ENCODE measurements around the gene LARP4B. TPM values are rescaled to one million over a fixed set of nuclear protein-coding genes. Genes with fewer than 3 reads are reported as not detected.

The LARP4B gene
- total RNA-seq, 1 donor from 2014 or later = 33.1 TPM

DNA sequence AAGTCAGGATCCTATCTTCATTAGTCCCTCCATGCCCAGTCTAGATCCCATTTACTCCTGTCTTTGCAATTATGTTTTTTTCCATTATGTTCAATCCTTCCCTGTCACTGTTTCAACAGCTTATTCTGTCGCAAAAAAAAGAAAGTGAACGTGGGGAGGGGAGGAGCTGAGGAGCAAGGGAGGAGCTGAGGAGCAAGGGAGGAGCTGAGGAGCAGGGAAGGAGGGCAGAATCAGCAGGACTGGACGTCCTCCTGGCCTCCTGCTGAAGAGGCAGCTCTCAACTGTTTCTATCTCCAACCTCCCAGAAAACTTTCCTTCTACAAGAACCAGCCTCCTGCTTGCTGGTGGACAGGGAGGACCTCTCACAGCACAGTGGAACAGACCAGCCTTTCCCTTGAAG lies 26.0 kb downstream of the LARP4B start:
- Histone ChIP-seq H3K4me2 (no peak overlapping the region), H3K27ac (no peak overlapping the region), H3K27me3 (no peaks in the 10 kb centered on the region), H3K9me3 (ENCODE audit: low read depth) (no peaks in the 10 kb centered on the region), H3K79me2 (ENCODE audit: low read depth) (peaks cover 98% of the 10 kb centered on the region), H3K36me3 (no peaks in the 10 kb centered on the region), H2AFZ (replicated peaks) (no peak overlapping the region), H3K4me3 (no peak overlapping the region), H3F3A (ENCODE audit: low read depth) (peaks cover 5% of the 10 kb centered on the region), H3K4me1 (peaks cover 6% of the 10 kb centered on the region), H4K20me1 (ENCODE audit: low read depth) (peaks cover 85% of the 10 kb centered on the region), H3K9ac (no peak overlapping the region)
- H3K4me3 Mint-ChIP-seq = no peak overlapping the region
- H3K27ac Mint-ChIP-seq = no peak overlapping the region
- peaks cover 2% of the 10 kb centered on the region for H3K27me3 Mint-ChIP-seq (ENCODE audit: insufficient read depth, low read depth)
- H3K36me3 Mint-ChIP-seq = peaks cover 26% of the 10 kb centered on the region
- no peak for DNase-seq (ENCODE audit: low spot score)
- no peaks in the 10 kb centered on the region for H3K9me3 Mint-ChIP-seq
- TF ChIP-seq, protein P1, sequence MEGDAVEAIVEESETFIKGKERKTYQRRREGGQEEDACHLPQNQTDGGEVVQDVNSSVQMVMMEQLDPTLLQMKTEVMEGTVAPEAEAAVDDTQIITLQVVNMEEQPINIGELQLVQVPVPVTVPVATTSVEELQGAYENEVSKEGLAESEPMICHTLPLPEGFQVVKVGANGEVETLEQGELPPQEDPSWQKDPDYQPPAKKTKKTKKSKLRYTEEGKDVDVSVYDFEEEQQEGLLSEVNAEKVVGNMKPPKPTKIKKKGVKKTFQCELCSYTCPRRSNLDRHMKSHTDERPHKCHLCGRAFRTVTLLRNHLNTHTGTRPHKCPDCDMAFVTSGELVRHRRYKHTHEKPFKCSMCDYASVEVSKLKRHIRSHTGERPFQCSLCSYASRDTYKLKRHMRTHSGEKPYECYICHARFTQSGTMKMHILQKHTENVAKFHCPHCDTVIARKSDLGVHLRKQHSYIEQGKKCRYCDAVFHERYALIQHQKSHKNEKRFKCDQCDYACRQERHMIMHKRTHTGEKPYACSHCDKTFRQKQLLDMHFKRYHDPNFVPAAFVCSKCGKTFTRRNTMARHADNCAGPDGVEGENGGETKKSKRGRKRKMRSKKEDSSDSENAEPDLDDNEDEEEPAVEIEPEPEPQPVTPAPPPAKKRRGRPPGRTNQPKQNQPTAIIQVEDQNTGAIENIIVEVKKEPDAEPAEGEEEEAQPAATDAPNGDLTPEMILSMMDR (IDR thresholded peaks at IDR 0.05) = no peak
- H3K4me1 Mint-ChIP-seq = peaks cover 19% of the 10 kb centered on the region

DNA sequence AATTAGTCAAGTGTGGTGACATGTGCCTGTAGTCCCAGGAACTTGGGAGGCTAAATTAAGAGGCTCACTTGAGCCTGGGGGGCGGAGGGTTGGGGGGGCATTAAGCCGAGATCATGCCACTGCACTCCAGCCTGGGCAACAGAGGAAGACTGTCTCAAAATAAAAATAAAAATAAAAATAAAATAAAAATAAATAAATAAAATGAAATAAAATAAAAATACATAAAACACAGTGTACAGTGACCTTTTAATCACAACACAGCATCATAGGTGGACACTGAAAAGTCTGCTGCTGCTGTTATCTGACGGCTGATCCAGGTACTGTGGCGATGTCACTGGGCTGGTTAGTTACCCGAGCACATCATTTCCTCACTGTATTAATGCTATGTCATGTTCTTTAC lies 27.1 kb downstream of the LARP4B start:
- H3K9me3 ChIP-seq (ENCODE audit: low read depth) = no peaks in the 10 kb centered on the region
- no peaks in the 10 kb centered on the region for H3K4me1 ChIP-seq
- Mint-ChIP-seq H3K4me1 (peaks cover 10% of the 10 kb centered on the region), H3K36me3 (peaks cover 24% of the 10 kb centered on the region), H3K9me3 (no peaks in the 10 kb centered on the region), H3K4me3 (no peak overlapping the region), H3K27ac (no peak overlapping the region), H3K27me3 (ENCODE audit: insufficient read depth, low read depth) (peaks cover 2% of the 10 kb centered on the region)
- peaks cover 81% of the 10 kb centered on the region for H4K20me1 ChIP-seq (ENCODE audit: low read depth)
- no peak overlapping the region for H3K27ac ChIP-seq
- no peak overlapping the region for H3K9ac ChIP-seq
- no peak overlapping the region for H3K4me3 ChIP-seq
- H3K36me3 ChIP-seq = no peaks in the 10 kb centered on the region
- H3K4me2 ChIP-seq = no peak overlapping the region
- no peak for DNase-seq (ENCODE audit: low spot score)
- H3F3A ChIP-seq (ENCODE audit: low read depth) = no peaks in the 10 kb centered on the region
- TF ChIP-seq, protein P1 (IDR thresholded peaks at IDR 0.05) = no peak
- TF ChIP-seq EZH2 (IDR thresholded peaks at IDR 0.05) (no peak), EZH2phosphoT487 (IDR thresholded peaks at IDR 0.05) (no peak)
- H3K79me2 ChIP-seq (ENCODE audit: low read depth) = peaks cover 100% of the 10 kb centered on the region
- no peak overlapping the region for H2AFZ ChIP-seq (replicated peaks)
- H3K27me3 ChIP-seq = no peaks in the 10 kb centered on the region

DNA sequence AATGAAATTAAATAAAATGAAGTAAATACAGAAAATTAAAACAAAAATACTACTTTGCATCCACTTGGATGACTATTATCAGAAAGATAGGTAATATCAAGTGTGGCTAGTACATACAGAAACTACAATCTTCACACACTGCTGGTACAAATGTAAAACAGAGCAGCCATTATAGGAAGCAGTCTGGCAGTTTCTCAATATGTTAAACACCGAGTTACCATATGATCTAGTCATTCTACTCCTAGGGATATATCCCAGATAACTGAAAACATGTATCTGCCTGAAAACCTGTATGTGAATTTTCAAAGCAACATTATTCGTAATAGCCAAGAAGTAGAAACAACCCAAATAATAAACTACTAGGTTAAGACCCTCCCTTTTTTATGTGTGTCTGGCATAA lies 33.4 kb downstream of the LARP4B start:
- Mint-ChIP-seq H3K4me1 (no peaks in the 10 kb centered on the region), H3K27ac (no peak overlapping the region), H3K4me3 (no peak overlapping the region), H3K9me3 (peaks cover 2% of the 10 kb centered on the region), H3K27me3 (ENCODE audit: insufficient read depth, low read depth) (peaks cover 2% of the 10 kb centered on the region), H3K36me3 (peaks cover 20% of the 10 kb centered on the region)
- no peak overlapping the region for H2AFZ ChIP-seq (replicated peaks)
- H3K79me2 ChIP-seq (ENCODE audit: low read depth) = peaks cover 100% of the 10 kb centered on the region
- no peaks in the 10 kb centered on the region for H3K9me3 ChIP-seq (ENCODE audit: low read depth)
- H3F3A ChIP-seq (ENCODE audit: low read depth) = no peaks in the 10 kb centered on the region
- no peaks in the 10 kb centered on the region for H3K27me3 ChIP-seq
- H3K36me3 ChIP-seq = no peaks in the 10 kb centered on the region
- TF ChIP-seq EZH2phosphoT487 (IDR thresholded peaks at IDR 0.05) (no peak), EZH2 (IDR thresholded peaks at IDR 0.05) (no peak)
- TF ChIP-seq, protein P1 (IDR thresholded peaks at IDR 0.05) = no peak
- no peak for DNase-seq (ENCODE audit: low spot score)
- H3K27ac ChIP-seq = no peak overlapping the region
- no peaks in the 10 kb centered on the region for H3K4me1 ChIP-seq
- no peak overlapping the region for H3K9ac ChIP-seq
- no peak overlapping the region for H3K4me2 ChIP-seq
- peaks cover 70% of the 10 kb centered on the region for H4K20me1 ChIP-seq (ENCODE audit: low read depth)
- no peak overlapping the region for H3K4me3 ChIP-seq

All from neural progenitor cell (in vitro differentiated cells).